ENCODE data around the gene SNX18.
"Not testable (repeated sequence)": the region's sequence is repeated elsewhere in the genome, so short reads cannot be mapped to it uniquely, and the experiment has no call there.

Gene SNX18

GRCh38 chr5:54520438-54520846 lies 2.9 kb downstream of the SNX18 start:
- no peak for DNase-seq

- no peak for DNase-seq
These were observed 3.4 kb downstream of the SNX18 start for GRCh38 chr5:54520940-54521339.

- DNase-seq = no peak
These were observed 4.4 kb downstream of the SNX18 start for GRCh38 chr5:54521856-54522479.

- DNase-seq = no peak
These were observed 6.0 kb downstream of the SNX18 start for GRCh38 chr5:54523534-54523933.

- DNase-seq = no peak
These were observed 6.5 kb downstream of the SNX18 start for GRCh38 chr5:54524082-54524481.

- no peak for DNase-seq
These were observed 7.1 kb downstream of the SNX18 start for GRCh38 chr5:54524704-54525103.

- DNase-seq = no peak
These were observed 7.7 kb downstream of the SNX18 start for GRCh38 chr5:54525261-54525660.

- no peak for DNase-seq
These were observed 8.1 kb downstream of the SNX18 start for GRCh38 chr5:54525692-54526091.

- no peak for DNase-seq
These were observed 9.2 kb downstream of the SNX18 start for GRCh38 chr5:54526604-54527288.

GRCh38 chr5:54528633-54529209 lies 11.2 kb downstream of the SNX18 start:
- DNase-seq = no peak

- no peak for DNase-seq
These were observed 12.0 kb downstream of the SNX18 start for GRCh38 chr5:54529565-54529964.

- DNase-seq = no peak
These were observed 14.0 kb downstream of the SNX18 start for GRCh38 chr5:54531546-54531945.

- no peak for DNase-seq
These were observed 16.1 kb downstream of the SNX18 start for GRCh38 chr5:54533541-54534190.

GRCh38 chr5:54534191-54535004 lies 16.8 kb downstream of the SNX18 start:
- DNase-seq = no peak

GRCh38 chr5:54535149-54535844 lies 17.7 kb downstream of the SNX18 start:
- no peak for DNase-seq

- DNase-seq = not testable (repeated sequence)
These were observed 18.8 kb downstream of the SNX18 start for GRCh38 chr5:54536375-54536774.

GRCh38 chr5:54536861-54537260 lies 19.3 kb downstream of the SNX18 start:
- DNase-seq = not testable (repeated sequence)

GRCh38 chr5:54537725-54538124 lies 20.2 kb downstream of the SNX18 start:
- no peak for DNase-seq

- no peak for DNase-seq
These were observed 20.6 kb downstream of the SNX18 start for GRCh38 chr5:54538156-54538555.

- no peak for DNase-seq
These were observed 21.4 kb downstream of the SNX18 start for GRCh38 chr5:54539001-54539400.

- DNase-seq = no peak
These were observed 22.7 kb downstream of the SNX18 start for GRCh38 chr5:54540286-54540685.
